HEK293T (cell line): ENCODE data around the gene DDX56.
A peak's percentile ranks its signal among the peaks of the same experiment; 100 is the strongest.

Experiments
- CTCF ChIA-PET: fragments of 350-600 bp; formaldehyde crosslinking; extraction: SDS; loops from one replicate; lab custom pipeline; 2021; ENCODE audit warnings: antibody characterized with exemption, inconsistent platforms; lab: Yijun Ruan, JAX
- POLR2A ChIA-PET: fragments of 350-600 bp; formaldehyde crosslinking; extraction: SDS; loops from one replicate; lab custom pipeline; 2020; ENCODE audit warnings: antibody characterized with exemption, inconsistent platforms; lab: Yijun Ruan, JAX
- DNase-seq: peaks from one replicate; pipeline ENCODE4 v3.0.0; 2012; ENCODE audit warnings: mixed read lengths; ENCODE audit errors: extremely low spot score
- ARNT ChIP-seq: fragments of 450-650 bp; IDR thresholded peaks from 2 replicates; pipeline ENCODE4 v1.6.1; 2017; ENCODE audit warnings: mild to moderate bottlenecking
- BHLHE40 ChIP-seq: fragments of 450-650 bp; IDR thresholded peaks from 2 replicates; pipeline ENCODE4 v1.6.1; 2016; ENCODE audit warnings: mild to moderate bottlenecking, moderate library complexity, borderline replicate concordance
- CTBP1 ChIP-seq: fragments of 450-650 bp; IDR thresholded peaks from 2 replicates; pipeline ENCODE4 v1.6.1; 2016; ENCODE audit warnings: borderline replicate concordance
- ELF4 ChIP-seq: fragments of 450-650 bp; IDR thresholded peaks from 2 replicates; pipeline ENCODE4 v1.6.1; 2017; ENCODE audit warnings: antibody characterized with exemption
- FOXA1 ChIP-seq: fragments of 450-650 bp; IDR thresholded peaks from 2 replicates; pipeline ENCODE4 v1.6.1; 2016; ENCODE audit warnings: mild to moderate bottlenecking
- FOXK2 ChIP-seq: fragments of 450-650 bp; IDR thresholded peaks from 2 replicates; pipeline ENCODE4 v1.6.1; 2016; ENCODE audit warnings: mild to moderate bottlenecking
- FOXM1 ChIP-seq: fragments of 450-650 bp; IDR thresholded peaks from 2 replicates; pipeline ENCODE4 v1.6.1; 2017; ENCODE audit warnings: mild to moderate bottlenecking, borderline replicate concordance
- HDGF ChIP-seq: fragments of 450-650 bp; IDR thresholded peaks from 2 replicates; pipeline ENCODE4 v1.6.1; 2017; ENCODE audit warnings: antibody characterized with exemption, borderline replicate concordance
- L3MBTL2 ChIP-seq: fragments of 450-650 bp; conservative IDR thresholded peaks from 2 replicates; pipeline ENCODE4 v1.6.1; 2016; ENCODE audit warnings: mild to moderate bottlenecking
- LEF1 ChIP-seq: fragments of 450-650 bp; IDR thresholded peaks from 2 replicates; pipeline ENCODE4 v1.6.1; 2017; ENCODE audit warnings: mild to moderate bottlenecking, borderline replicate concordance
- NFRKB ChIP-seq: fragments of 450-650 bp; IDR thresholded peaks from 2 replicates; pipeline ENCODE4 v1.6.1; 2016; ENCODE audit warnings: mild to moderate bottlenecking, moderate library complexity
- SP1 ChIP-seq: fragments of 450-650 bp; IDR thresholded peaks from 2 replicates; pipeline ENCODE4 v1.6.1; 2017
- SUZ12 ChIP-seq: fragments of 450-650 bp; IDR thresholded peaks from 2 replicates; pipeline ENCODE4 v1.6.1; 2016; ENCODE audit warnings: mild to moderate bottlenecking
- TARDBP ChIP-seq: fragments of 450-650 bp; IDR thresholded peaks from 2 replicates; pipeline ENCODE4 v1.6.1; 2016
- ZNF384 ChIP-seq: fragments of 450-650 bp; IDR thresholded peaks from 2 replicates; pipeline ENCODE4 v1.6.1; 2016
- TF ChIP-seq, protein P1 (sequence below): fragments of 450-650 bp; IDR thresholded peaks from 2 replicates; pipeline ENCODE4 v1.6.1; 2016

Gene DDX56, protein sequence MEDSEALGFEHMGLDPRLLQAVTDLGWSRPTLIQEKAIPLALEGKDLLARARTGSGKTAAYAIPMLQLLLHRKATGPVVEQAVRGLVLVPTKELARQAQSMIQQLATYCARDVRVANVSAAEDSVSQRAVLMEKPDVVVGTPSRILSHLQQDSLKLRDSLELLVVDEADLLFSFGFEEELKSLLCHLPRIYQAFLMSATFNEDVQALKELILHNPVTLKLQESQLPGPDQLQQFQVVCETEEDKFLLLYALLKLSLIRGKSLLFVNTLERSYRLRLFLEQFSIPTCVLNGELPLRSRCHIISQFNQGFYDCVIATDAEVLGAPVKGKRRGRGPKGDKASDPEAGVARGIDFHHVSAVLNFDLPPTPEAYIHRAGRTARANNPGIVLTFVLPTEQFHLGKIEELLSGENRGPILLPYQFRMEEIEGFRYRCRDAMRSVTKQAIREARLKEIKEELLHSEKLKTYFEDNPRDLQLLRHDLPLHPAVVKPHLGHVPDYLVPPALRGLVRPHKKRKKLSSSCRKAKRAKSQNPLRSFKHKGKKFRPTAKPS

DNA sequence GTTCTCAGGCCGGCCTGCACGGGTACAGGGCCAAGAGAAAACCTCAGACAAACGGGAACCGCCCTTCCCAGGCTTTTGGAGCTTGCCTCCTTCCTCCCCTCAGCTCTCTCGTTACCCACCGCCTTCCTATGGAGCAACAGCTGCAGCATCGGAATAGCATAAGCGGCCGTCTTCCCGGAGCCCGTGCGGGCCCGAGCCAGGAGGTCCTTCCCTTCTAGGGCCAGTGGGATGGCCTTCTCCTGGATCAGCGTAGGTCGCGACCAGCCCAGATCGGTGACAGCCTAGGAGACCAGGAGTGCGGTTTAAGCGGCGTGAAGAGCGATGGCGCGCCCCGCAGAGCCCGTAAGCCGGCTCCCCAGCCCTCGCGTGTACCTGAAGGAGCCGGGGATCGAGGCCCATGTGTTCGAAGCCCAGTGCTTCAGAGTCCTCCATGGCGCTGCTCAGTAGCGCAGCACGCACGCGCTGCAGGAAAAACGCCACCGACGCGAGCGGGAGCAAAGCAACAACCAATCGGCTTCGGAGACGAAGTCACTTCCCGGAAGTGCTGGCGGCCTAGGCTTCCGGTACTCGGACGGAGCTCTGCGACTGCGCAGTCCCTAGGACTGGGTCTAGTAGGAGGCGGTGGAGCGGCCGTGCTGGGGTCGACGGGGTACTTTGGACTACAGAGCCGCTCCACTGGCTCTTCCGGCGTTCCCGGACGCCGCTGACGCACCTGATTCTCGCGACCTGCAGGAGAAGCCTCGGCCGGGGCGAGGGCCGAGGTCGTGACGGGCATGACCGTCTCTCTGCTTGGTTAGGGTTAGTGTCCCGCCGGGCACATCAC is at the start of gene DDX56:
Gene DDX56, minus strand, starts transcription at position 445 of the 823 bp plus-strand sequence. Its CDS starts 13 bp downstream, at position 432.
- ChIA-PET POLR2A (interaction anchor here (0.6 to 3.1 kb wide), 32 partner anchors 8 to 563 kb away, joined by 3 to 41 read pairs (median 3); partner anchors contain the start of genes H2AZ2, NPC1L1, NUDCD3 and OGDH), CTCF (interaction anchor here (0.7 to 1.4 kb wide), 3 partner anchors 8 to 44 kb away, joined by 3 to 5 read pairs (median 5); no protein-coding TSS in a partner anchor)
- TF ChIP-seq SP1 (no peak), FOXM1 (no peak), NFRKB (no peak), ZNF384 (no peak), L3MBTL2 (peak; percentile 99), ELF4 (peak; percentile 95), ARNT (no peak)
- DNase-seq: peak; percentile 95

DNA sequence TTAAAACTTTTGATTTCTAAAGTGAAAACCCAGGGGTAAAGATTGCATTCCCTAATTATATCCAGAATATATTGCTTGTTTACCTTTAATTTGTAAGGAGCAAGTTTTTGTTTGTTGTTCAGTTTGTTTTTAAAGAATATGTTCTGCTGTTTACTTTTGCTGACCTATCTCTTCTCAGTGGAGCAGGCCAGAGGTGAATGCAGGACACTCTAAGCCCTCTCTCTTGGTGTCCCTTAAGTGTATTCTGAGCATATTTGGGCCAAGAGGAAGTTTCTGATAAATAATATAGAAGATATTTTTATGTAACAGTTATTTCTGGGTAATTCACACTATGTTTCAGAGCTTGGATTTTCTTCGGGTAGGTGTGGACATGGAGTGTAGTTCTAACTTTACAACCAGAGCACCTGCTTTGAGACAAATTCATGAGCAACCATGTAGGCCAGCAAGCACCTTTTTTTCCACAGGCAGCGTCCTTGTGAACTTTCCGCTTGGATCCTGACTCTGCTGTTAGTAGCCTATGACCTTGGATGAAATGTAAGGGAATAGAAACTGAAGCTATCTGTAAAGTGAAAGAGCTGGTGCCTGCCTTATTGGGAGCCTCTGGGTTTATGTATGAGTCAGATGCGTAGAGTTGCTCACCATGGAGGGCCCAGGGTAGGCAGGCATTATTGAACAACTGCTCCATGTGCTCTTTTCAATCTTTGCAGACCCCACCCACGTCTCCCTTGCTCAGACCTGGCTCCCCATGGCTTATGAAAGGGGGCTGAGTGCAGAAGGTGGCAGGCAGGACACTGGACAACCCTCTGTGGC is 48.8 kb upstream of the DDX56 start:
- no peak for DNase-seq
- TF ChIP-seq SUZ12 (no peak), FOXM1 (no peak), SP1 (no peak), CTBP1 (no peak), NFRKB (no peak), HDGF (no peak), FOXK2 (no peak), ARNT (no peak), BHLHE40 (no peak), LEF1 (no peak), L3MBTL2 (no peak), ELF4 (no peak), FOXA1 (no peak), ZNF384 (no peak), TARDBP (no peak)
- TF ChIP-seq, protein P1, sequence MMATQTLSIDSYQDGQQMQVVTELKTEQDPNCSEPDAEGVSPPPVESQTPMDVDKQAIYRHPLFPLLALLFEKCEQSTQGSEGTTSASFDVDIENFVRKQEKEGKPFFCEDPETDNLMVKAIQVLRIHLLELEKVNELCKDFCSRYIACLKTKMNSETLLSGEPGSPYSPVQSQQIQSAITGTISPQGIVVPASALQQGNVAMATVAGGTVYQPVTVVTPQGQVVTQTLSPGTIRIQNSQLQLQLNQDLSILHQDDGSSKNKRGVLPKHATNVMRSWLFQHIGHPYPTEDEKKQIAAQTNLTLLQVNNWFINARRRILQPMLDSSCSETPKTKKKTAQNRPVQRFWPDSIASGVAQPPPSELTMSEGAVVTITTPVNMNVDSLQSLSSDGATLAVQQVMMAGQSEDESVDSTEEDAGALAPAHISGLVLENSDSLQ: no peak
- CTCF ChIA-PET: no interaction called here
- POLR2A ChIA-PET: interaction anchor here (1.8 kb wide), 1 partner anchor 16 kb away, joined by 4 read pairs; the partner anchor contains the start of gene OGDH

DNA sequence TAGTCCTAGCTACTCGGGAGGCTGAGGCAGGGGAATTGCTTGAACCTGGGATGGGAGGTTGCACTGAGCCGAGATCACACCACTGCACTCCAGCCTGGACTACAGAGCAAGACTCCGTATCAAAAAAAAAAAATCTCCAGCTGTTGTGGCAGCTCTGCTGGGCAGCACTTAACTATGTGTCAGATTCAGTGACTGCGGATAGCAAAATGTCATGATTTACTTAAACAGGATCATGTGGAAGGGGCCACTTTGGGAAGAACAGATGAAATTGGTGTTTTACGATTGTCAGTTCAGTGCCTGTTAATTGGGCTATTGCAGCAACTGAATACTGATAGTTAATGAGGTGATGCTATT is 48.0 kb upstream of the DDX56 start:
- POLR2A ChIA-PET: interaction anchor here (1.0 kb wide), 1 partner anchor 18 kb away, joined by 3 read pairs; no protein-coding TSS in a partner anchor
- TF ChIP-seq ZNF384 (peak; percentile 28; the same call in 1 of the 2 replicates), FOXA1 (no peak)
- CTCF ChIA-PET: no interaction called here
- DNase-seq: no peak

DNA sequence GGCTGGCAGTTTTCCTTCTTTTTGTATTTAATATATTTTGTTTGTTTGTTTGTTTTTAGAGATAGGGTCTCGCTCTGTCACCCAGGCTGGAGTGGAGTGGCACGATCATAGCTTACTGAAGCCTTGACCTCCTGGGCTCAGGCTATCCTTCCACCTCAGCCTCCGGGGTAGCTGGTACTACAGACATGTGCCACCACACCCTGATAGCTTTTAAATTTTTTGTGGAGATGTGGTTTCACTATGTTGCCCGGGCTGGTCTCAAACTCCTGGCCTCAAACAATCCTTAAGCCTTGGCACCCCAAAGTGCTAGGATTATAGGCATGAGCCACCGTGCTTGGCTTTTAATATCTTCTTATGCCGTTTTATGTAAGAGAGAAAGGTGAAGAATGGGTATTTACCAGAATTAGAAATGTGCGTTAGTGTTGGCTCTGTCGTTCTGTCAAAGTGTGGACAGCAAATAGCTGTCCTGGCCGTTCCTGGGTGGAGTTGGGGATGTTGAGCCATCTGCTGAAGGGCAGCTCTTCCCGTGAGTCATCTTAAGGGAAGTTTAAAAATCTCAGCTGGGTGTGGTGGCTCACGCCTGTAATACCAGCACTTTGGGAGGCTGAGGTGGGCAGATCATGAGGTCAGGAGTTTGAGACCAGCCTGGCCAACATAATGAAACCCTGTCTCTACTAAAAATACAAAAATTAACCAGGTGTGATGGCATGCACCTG is 47.5 kb upstream of the DDX56 start:
- ChIA-PET POLR2A (interaction anchor here (1.0 to 2.6 kb wide), 2 partner anchors 14 to 19 kb away, joined by 3 to 9 read pairs; partner anchors contain the start of gene OGDH), CTCF (no interaction called here)
- TF ChIP-seq TARDBP (no peak), ELF4 (no peak), ARNT (no peak), FOXA1 (no peak), ZNF384 (no peak), NFRKB (no peak), L3MBTL2 (no peak), BHLHE40 (no peak), FOXM1 (no peak), CTBP1 (no peak), LEF1 (no peak), FOXK2 (no peak)
- no peak for DNase-seq

DNA sequence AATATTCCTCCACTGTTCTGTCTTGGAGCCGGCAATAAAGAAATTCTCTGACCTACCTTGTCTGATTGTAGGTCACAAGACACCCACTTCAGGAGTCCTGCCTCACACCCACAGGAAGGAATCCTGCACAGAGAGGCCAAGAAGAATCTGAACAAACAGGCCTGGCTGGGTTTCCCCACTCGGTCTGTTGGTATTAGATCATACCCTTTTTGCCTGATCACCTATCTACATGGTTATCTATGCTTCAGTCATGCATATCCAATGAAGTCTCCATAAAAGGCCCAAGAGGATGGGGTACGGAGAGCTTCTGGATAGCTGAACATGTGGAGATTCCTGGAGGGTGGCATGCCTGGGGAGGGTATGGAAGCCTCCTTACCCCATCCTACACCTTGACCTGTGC is 45.0 kb upstream of the DDX56 start:
- POLR2A ChIA-PET: interaction anchor here (2.6 kb wide), 1 partner anchor 12 kb away, joined by 9 read pairs; the partner anchor contains the start of gene OGDH
- no peak for DNase-seq
- TF ChIP-seq L3MBTL2: no peak
- TF ChIP-seq LEF1: no peak
- TF ChIP-seq FOXA1: no peak
- TF ChIP-seq, protein P1: no peak
- no peak for TF ChIP-seq HDGF
- no peak for TF ChIP-seq NFRKB
- no peak for TF ChIP-seq ZNF384
- no peak for TF ChIP-seq TARDBP
- TF ChIP-seq ELF4: no peak
- no peak for TF ChIP-seq CTBP1
- TF ChIP-seq ARNT: no peak
- no peak for TF ChIP-seq FOXK2
- TF ChIP-seq SP1: no peak
- TF ChIP-seq SUZ12: no peak
- no peak for TF ChIP-seq FOXM1
- CTCF ChIA-PET: no interaction called here
